Measurements from ENCODE around the gene ZBTB7C.

The ZBTB7C gene

DNA sequence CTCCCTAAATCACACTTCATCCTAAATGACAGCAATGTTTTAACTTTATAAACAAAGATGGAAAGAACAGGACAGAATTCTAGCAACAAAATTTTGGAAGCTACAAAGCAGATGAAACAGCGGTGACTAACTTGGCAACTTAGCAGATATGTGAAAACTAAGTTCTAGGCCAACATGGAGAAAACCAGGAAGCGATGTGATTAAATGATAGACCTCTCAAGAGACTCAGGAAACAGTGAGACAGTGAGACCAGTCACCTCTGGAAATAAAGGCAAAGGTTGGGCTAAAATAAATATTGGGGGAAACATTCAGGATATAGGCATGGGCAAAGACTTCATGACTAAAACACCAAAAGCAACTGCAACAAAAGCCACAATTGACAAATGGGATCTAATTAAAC lies 24.4 kb upstream of the ZBTB7C start:
- no peak overlapping the region for H3K9ac ChIP-seq (ENCODE audit: insufficient read length, low read depth)
- DNase-seq (ENCODE audit: low read depth, low spot score): no peak
- H3K4me3 ChIP-seq (ENCODE audit: insufficient read length, low read depth): no peak overlapping the region
- no peaks in the 10 kb centered on the region for H3K36me3 ChIP-seq (ENCODE audit: insufficient read depth, insufficient read length, low read length)
- no peaks in the 10 kb centered on the region for H3K4me1 ChIP-seq (ENCODE audit: insufficient read depth, insufficient read length)
- H3K27me3 ChIP-seq (ENCODE audit: insufficient read depth, insufficient read length): no peaks in the 10 kb centered on the region
- H3K9me3 ChIP-seq (ENCODE audit: insufficient read depth, low read length): no peaks in the 10 kb centered on the region
- TF ChIP-seq SUZ12 (IDR thresholded peaks at IDR 0.05; ENCODE audit: extremely low read depth, insufficient read depth, insufficient read length) (no peak), ZNF274 (IDR thresholded peaks at IDR 0.05; ENCODE audit: low read depth, low read length) (no peak), YY1 (IDR thresholded peaks at IDR 0.05; ENCODE audit: insufficient read depth, insufficient read length) (no peak)

- H3K36me3 ChIP-seq (ENCODE audit: insufficient read depth, insufficient read length, low read length): no peaks in the 10 kb centered on the region
- no peaks in the 10 kb centered on the region for H3K4me1 ChIP-seq (ENCODE audit: insufficient read depth, insufficient read length)
- no peaks in the 10 kb centered on the region for H3K27me3 ChIP-seq (ENCODE audit: insufficient read depth, insufficient read length)
- H3K9ac ChIP-seq (ENCODE audit: insufficient read length, low read depth): no peak overlapping the region
- H3K9me3 ChIP-seq (ENCODE audit: insufficient read depth, low read length): no peaks in the 10 kb centered on the region
- no peak overlapping the region for H3K4me3 ChIP-seq (ENCODE audit: insufficient read length, low read depth)
- TF ChIP-seq SUZ12 (IDR thresholded peaks at IDR 0.05; ENCODE audit: extremely low read depth, insufficient read depth, insufficient read length): no peak
- TF ChIP-seq YY1 (IDR thresholded peaks at IDR 0.05; ENCODE audit: insufficient read depth, insufficient read length): no peak
- TF ChIP-seq ZNF274 (IDR thresholded peaks at IDR 0.05; ENCODE audit: low read depth, low read length): no peak
- no peak for DNase-seq (ENCODE audit: low read depth, low spot score)
Observed at GRCh38 chr18:48430150-48430549, 21.0 kb upstream of the ZBTB7C start.

- no peak overlapping the region for H3K4me3 ChIP-seq (ENCODE audit: insufficient read length, low read depth)
- no peak for TF ChIP-seq YY1 (IDR thresholded peaks at IDR 0.05; ENCODE audit: insufficient read depth, insufficient read length)
- TF ChIP-seq SUZ12 (IDR thresholded peaks at IDR 0.05; ENCODE audit: extremely low read depth, insufficient read depth, insufficient read length): no peak
- no peak for TF ChIP-seq ZNF274 (IDR thresholded peaks at IDR 0.05; ENCODE audit: low read depth, low read length)
- H3K9ac ChIP-seq (ENCODE audit: insufficient read length, low read depth): no peak overlapping the region
- H3K4me1 ChIP-seq (ENCODE audit: insufficient read depth, insufficient read length): no peaks in the 10 kb centered on the region
- no peaks in the 10 kb centered on the region for H3K36me3 ChIP-seq (ENCODE audit: insufficient read depth, insufficient read length, low read length)
- H3K27me3 ChIP-seq (ENCODE audit: insufficient read depth, insufficient read length): peaks cover 8% of the 10 kb centered on the region
- H3K9me3 ChIP-seq (ENCODE audit: insufficient read depth, low read length): no peaks in the 10 kb centered on the region
- no peak for DNase-seq (ENCODE audit: low read depth, low spot score)
Observed at GRCh38 chr18:48428475-48429177, 19.4 kb upstream of the ZBTB7C start.

GRCh38 chr18:48422947-48423378 lies 13.8 kb upstream of the ZBTB7C start:
- Histone ChIP-seq H3K9ac (ENCODE audit: insufficient read length, low read depth) (no peak overlapping the region), H3K4me3 (ENCODE audit: insufficient read length, low read depth) (peak overlapping the region; percentile 18), H3K9me3 (ENCODE audit: insufficient read depth, low read length) (no peaks in the 10 kb centered on the region), H3K27me3 (ENCODE audit: insufficient read depth, insufficient read length) (peaks cover 13% of the 10 kb centered on the region), H3K36me3 (ENCODE audit: insufficient read depth, insufficient read length, low read length) (no peaks in the 10 kb centered on the region), H3K4me1 (ENCODE audit: insufficient read depth, insufficient read length) (peaks cover 2% of the 10 kb centered on the region)
- DNase-seq (ENCODE audit: low read depth, low spot score): no peak
- no peak for TF ChIP-seq SUZ12 (IDR thresholded peaks at IDR 0.05; ENCODE audit: extremely low read depth, insufficient read depth, insufficient read length)
- TF ChIP-seq YY1 (IDR thresholded peaks at IDR 0.05; ENCODE audit: insufficient read depth, insufficient read length): no peak
- TF ChIP-seq ZNF274 (IDR thresholded peaks at IDR 0.05; ENCODE audit: low read depth, low read length): no peak

- TF ChIP-seq YY1 (IDR thresholded peaks at IDR 0.05; ENCODE audit: insufficient read depth, insufficient read length) (no peak), SUZ12 (IDR thresholded peaks at IDR 0.05; ENCODE audit: extremely low read depth, insufficient read depth, insufficient read length) (no peak), ZNF274 (IDR thresholded peaks at IDR 0.05; ENCODE audit: low read depth, low read length) (no peak)
- no peak overlapping the region for H3K4me3 ChIP-seq (ENCODE audit: insufficient read length, low read depth)
- peaks cover 2% of the 10 kb centered on the region for H3K4me1 ChIP-seq (ENCODE audit: insufficient read depth, insufficient read length)
- no peak overlapping the region for H3K9ac ChIP-seq (ENCODE audit: insufficient read length, low read depth)
- no peaks in the 10 kb centered on the region for H3K9me3 ChIP-seq (ENCODE audit: insufficient read depth, low read length)
- peaks cover 11% of the 10 kb centered on the region for H3K27me3 ChIP-seq (ENCODE audit: insufficient read depth, insufficient read length)
- DNase-seq (ENCODE audit: low read depth, low spot score): no peak
- no peaks in the 10 kb centered on the region for H3K36me3 ChIP-seq (ENCODE audit: insufficient read depth, insufficient read length, low read length)
Observed at GRCh38 chr18:48419277-48420022, 10.3 kb upstream of the ZBTB7C start.

- no peaks in the 10 kb centered on the region for H3K9me3 ChIP-seq (ENCODE audit: insufficient read depth, low read length)
- TF ChIP-seq ZNF274 (IDR thresholded peaks at IDR 0.05; ENCODE audit: low read depth, low read length): no peak
- TF ChIP-seq SUZ12 (IDR thresholded peaks at IDR 0.05; ENCODE audit: extremely low read depth, insufficient read depth, insufficient read length): no peak
- TF ChIP-seq YY1 (IDR thresholded peaks at IDR 0.05; ENCODE audit: insufficient read depth, insufficient read length): no peak
- H3K9ac ChIP-seq (ENCODE audit: insufficient read length, low read depth): no peak overlapping the region
- no peaks in the 10 kb centered on the region for H3K36me3 ChIP-seq (ENCODE audit: insufficient read depth, insufficient read length, low read length)
- peaks cover 6% of the 10 kb centered on the region for H3K27me3 ChIP-seq (ENCODE audit: insufficient read depth, insufficient read length)
- no peak for DNase-seq (ENCODE audit: low read depth, low spot score)
- H3K4me1 ChIP-seq (ENCODE audit: insufficient read depth, insufficient read length): peaks cover 2% of the 10 kb centered on the region
- no peak overlapping the region for H3K4me3 ChIP-seq (ENCODE audit: insufficient read length, low read depth)
Observed at GRCh38 chr18:48418539-48419276, 9.5 kb upstream of the ZBTB7C start.

GRCh38 chr18:48417985-48418384 lies 8.8 kb upstream of the ZBTB7C start:
- Histone ChIP-seq H3K36me3 (ENCODE audit: insufficient read depth, insufficient read length, low read length) (no peaks in the 10 kb centered on the region), H3K9me3 (ENCODE audit: insufficient read depth, low read length) (no peaks in the 10 kb centered on the region), H3K4me3 (ENCODE audit: insufficient read length, low read depth) (no peak overlapping the region), H3K4me1 (ENCODE audit: insufficient read depth, insufficient read length) (peaks cover 2% of the 10 kb centered on the region), H3K27me3 (ENCODE audit: insufficient read depth, insufficient read length) (no peaks in the 10 kb centered on the region), H3K9ac (ENCODE audit: insufficient read length, low read depth) (no peak overlapping the region)
- no peak for DNase-seq (ENCODE audit: low read depth, low spot score)
- TF ChIP-seq SUZ12 (IDR thresholded peaks at IDR 0.05; ENCODE audit: extremely low read depth, insufficient read depth, insufficient read length) (no peak), YY1 (IDR thresholded peaks at IDR 0.05; ENCODE audit: insufficient read depth, insufficient read length) (no peak), ZNF274 (IDR thresholded peaks at IDR 0.05; ENCODE audit: low read depth, low read length) (no peak)

Data from NT2/D1 (cell line).